ENCODE results near the gene DENND1A.

Gene DENND1A

GRCh38 chr9:123725389-123725788 is 204.5 kb downstream of the DENND1A start:
- DNase-seq (ENCODE audit: low spot score): no peak

- DNase-seq (ENCODE audit: low spot score): no peak
Observed at GRCh38 chr9:123724211-123724796, 205.6 kb downstream of the DENND1A start.

GRCh38 chr9:123723135-123723875 is 206.6 kb downstream of the DENND1A start:
- no peak for DNase-seq (ENCODE audit: low spot score)

GRCh38 chr9:123722378-123722777 is 207.5 kb downstream of the DENND1A start:
- DNase-seq (ENCODE audit: low spot score): no peak

GRCh38 chr9:123718188-123718587 is 211.7 kb downstream of the DENND1A start:
- DNase-seq (ENCODE audit: low spot score): no peak

- no peak for DNase-seq (ENCODE audit: low spot score)
Observed at GRCh38 chr9:123717581-123718175, 212.2 kb downstream of the DENND1A start.

GRCh38 chr9:123716339-123716945 is 213.5 kb downstream of the DENND1A start:
- DNase-seq (ENCODE audit: low spot score): no peak

GRCh38 chr9:123715258-123715657 is 214.7 kb downstream of the DENND1A start:
- DNase-seq (ENCODE audit: low spot score): no peak

GRCh38 chr9:123713282-123713681 is 216.6 kb downstream of the DENND1A start:
- no peak for DNase-seq (ENCODE audit: low spot score)

GRCh38 chr9:123712399-123712798 is 217.5 kb downstream of the DENND1A start:
- DNase-seq (ENCODE audit: low spot score): no peak

- DNase-seq (ENCODE audit: low spot score): no peak
Observed at GRCh38 chr9:123710299-123710698, 219.6 kb downstream of the DENND1A start.

GRCh38 chr9:123702483-123702882 is 227.4 kb downstream of the DENND1A start:
- no peak for DNase-seq (ENCODE audit: low spot score)

GRCh38 chr9:123697686-123698085 is 232.2 kb downstream of the DENND1A start:
- DNase-seq (ENCODE audit: low spot score): no peak

- DNase-seq (ENCODE audit: low spot score): no peak
Observed at GRCh38 chr9:123696476-123696875, 233.4 kb downstream of the DENND1A start.

GRCh38 chr9:123695386-123695785 is 234.5 kb downstream of the DENND1A start:
- no peak for DNase-seq (ENCODE audit: low spot score)

GRCh38 chr9:123691765-123692303 is 238.1 kb downstream of the DENND1A start:
- no peak for DNase-seq (ENCODE audit: low spot score)

GRCh38 chr9:123689701-123690428 is 240.1 kb downstream of the DENND1A start:
- no peak for DNase-seq (ENCODE audit: low spot score)

- no peak for DNase-seq (ENCODE audit: low spot score)
Observed at GRCh38 chr9:123687246-123687751, 242.6 kb downstream of the DENND1A start.

GRCh38 chr9:123686829-123687192 is 243.1 kb downstream of the DENND1A start:
- no peak for DNase-seq (ENCODE audit: low spot score)

GRCh38 chr9:123686131-123686828 is 243.6 kb downstream of the DENND1A start:
- DNase-seq (ENCODE audit: low spot score): no peak

- no peak for DNase-seq (ENCODE audit: low spot score)
Observed at GRCh38 chr9:123685489-123686083, 244.3 kb downstream of the DENND1A start.
